ENCODE data around the gene ZFYVE21. TPM values are rescaled to one million over a fixed set of nuclear protein-coding genes. Genes with fewer than 3 reads are reported as not detected.

ZFYVE21 gene
- 35.7 to 46.0 TPM (median 43.5 TPM) in 5 replicates for total RNA-seq (2022; extraction: Qiagen RNA extraction)

DNA sequence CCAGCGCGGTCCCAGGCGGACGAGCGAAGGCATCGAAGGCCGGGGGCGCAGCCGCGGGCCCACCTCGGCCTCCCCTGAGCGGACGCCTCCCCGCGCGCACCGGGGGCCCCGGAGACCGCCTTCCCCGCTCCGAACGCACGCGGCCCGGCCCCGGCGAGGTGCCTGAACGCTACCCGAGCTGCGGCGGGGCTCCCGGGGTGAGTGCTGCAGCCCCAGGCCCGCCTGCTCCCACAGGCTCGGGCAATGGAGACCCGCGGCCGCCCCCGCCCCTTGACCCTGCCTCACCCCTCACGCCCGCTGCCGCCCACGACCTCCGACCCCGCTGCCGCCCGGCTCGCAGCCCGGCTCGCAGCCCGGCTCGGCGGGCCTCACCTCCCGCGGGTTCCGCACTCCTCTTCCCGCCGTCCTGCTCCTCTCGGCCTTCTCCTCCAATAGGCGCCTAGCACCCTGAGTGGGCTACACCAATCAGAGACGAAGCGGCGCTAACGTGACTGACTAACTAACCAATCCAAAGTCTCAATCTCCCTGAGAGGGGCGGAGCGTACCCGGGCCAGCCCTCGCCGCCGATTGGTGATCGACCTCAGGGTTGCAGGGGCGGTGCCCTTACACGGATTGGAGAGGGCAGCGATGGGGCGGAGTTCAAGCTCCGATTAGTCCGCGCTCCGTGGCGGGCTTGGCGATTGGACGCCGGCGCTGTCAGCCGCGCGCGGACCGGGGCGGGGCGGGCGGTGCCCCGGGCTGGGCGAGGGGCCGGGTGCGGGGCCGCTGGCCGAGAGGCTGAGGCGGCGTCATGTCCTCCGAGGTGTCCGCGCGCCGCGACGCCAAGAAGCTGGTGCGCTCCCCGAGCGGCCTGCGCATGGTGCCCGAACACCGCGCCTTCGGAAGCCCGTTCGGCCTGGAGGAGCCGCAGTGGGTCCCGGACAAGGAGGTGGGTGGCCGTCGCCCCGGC is at the start of gene ZFYVE21, which contains the start of gene XRCC3:
ZFYVE21 (plus strand) TSS at position 759 of the 949 bp plus-strand sequence; CDS start at position 791, 32 bp downstream.
XRCC3 (minus strand) TSS at position 400 of the 949 bp plus-strand sequence. CDS start 4,364 bp downstream, outside the sequence.

Other genes with a start within 250 kb of the ZFYVE21 start
- 155 to 203 TPM (median 178 TPM) in 5 replicates for gene CKB, start 193.0 kb upstream of the ZFYVE21 start, total RNA-seq (2022; extraction: Qiagen RNA extraction)
- 17.5 to 29.7 TPM (median 27.4 TPM) in 5 replicates for gene TRMT61A, start 186.6 kb upstream of the ZFYVE21 start, total RNA-seq (2022; extraction: Qiagen RNA extraction)
- gene BAG5, start 153.2 kb upstream of the ZFYVE21 start, total RNA-seq (2022; extraction: Qiagen RNA extraction): 20.5 to 26.4 TPM (median 22.3 TPM) in 5 replicates
- gene COA8, start 152.8 kb upstream of the ZFYVE21 start, total RNA-seq (2022; extraction: Qiagen RNA extraction): 46.4 to 60.7 TPM (median 52.0 TPM) in 5 replicates
- 89.6 to 113 TPM (median 104 TPM) in 5 replicates for gene KLC1, start 86.6 kb upstream of the ZFYVE21 start, total RNA-seq (2022; extraction: Qiagen RNA extraction)
- gene XRCC3, start 359 bp upstream of the ZFYVE21 start, total RNA-seq (2022; extraction: Qiagen RNA extraction): 25.5 to 30.3 TPM (median 27.4 TPM) in 5 replicates
- gene PPP1R13B, start 131.8 kb downstream of the ZFYVE21 start, total RNA-seq (2022; extraction: Qiagen RNA extraction): 4.5 to 5.8 TPM (median 5.6 TPM) in 5 replicates
- 0.18 to 0.57 TPM (median 0.49 TPM) in 5 replicates for gene TDRD9, start 212.6 kb downstream of the ZFYVE21 start, total RNA-seq (2022; extraction: Qiagen RNA extraction)
- gene RD3L, start 226.7 kb downstream of the ZFYVE21 start, total RNA-seq (2022; extraction: Qiagen RNA extraction): not detected in 5 replicates

Data from A549 treated with AZD2906 at 1 μM for 4 hours (cell line).